Stimulated activated CD8-positive, alpha-beta memory T cell treated with anti-CD3 and anti-CD28 coated beads, Interleukin-2, amount 100 ng/mL, for 1 hour (primary cell): ENCODE data around the gene FOXP4.

ENCODE experiments used
- DNase-seq, 2 donors: peaks; one replicate each; pipeline ENCODE4 v3.0.0-alpha.2; 2020; ENCODE audit warnings: low read depth in 2 of 2

The FOXP4 gene

DNA sequence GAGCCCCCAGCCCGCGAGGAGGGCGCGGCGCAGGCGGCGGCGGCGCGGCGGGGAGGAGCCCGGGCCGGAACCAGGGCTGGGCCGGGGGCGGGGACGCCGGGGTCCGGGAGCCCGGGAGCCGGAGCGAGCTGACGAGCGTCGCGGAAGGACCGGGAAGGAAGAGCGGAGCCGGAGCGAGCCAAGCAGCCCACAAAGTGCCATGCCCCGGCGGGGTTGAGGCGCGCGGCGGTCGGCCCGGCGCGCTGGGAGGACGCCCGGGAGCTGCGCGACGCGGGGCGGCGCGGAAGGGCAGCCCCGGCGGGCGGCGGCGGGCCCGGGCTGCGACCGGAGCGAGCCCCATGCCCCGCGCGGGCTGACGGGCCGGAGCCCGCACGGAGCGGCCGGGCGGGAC, 289 bp downstream of the FOXP4 start:
- DNase-seq = no peak

DNA sequence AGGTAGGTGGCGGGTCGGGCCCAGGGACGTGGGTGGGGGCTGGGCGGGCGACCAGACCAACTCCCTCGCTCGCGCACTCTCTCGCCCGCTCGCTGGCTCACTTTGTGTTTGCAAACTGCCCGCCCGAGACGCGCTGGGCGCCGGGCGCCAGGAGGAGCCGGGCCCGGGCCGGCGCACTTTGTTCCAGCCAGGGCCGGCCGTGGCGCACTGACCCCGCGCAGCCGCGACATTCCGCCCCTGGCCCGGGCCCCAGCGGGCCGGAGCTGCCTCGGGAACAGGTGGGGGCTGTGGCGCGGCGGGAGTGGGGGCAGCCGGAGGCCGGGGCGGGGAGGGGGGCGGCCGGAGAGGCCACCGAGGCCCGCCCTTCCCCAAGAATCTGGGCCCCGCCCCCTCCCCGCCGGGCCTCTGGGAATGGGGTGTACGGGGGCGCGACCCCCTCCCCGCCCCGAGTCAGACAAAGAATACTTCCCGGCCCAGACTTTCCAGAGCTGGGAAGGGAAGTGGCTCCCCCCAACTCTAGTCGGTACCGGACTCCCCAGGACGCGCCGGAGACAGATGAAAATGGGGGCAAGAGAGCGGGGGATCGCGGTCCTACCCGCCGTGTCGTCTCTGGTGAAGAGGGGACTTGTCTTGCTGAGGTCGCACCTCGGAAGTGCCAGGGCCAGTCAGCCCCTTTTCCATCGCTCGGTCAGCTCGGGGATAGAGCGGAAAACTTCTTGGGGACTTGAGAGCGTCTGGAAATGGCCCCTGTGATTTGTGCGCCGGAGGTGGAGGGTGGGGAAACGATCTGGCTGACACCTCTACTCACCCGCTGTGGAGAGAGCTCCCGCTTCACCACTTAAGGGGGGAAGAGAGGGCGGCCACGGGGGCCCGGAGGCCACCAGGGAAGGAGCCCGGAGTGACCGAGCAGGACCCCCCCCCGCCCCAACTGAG, 951 bp downstream of the FOXP4 start:
- DNase-seq = no peak

DNA sequence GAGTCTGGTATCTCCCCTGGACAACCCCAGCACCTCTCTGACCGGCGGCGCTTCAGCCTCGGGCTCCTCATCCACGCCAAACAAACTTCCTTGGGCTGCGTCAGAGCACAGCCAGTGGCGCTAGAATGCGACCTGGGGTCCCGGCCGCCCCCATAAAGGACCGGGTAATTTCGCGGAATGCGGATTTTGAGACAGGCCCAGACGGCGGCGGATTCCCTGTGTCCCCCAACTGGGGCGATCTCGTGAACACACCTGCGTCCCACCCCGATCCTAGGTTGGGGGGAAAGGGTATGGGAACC, 1.6 kb downstream of the FOXP4 start:
- DNase-seq = no peak

DNA sequence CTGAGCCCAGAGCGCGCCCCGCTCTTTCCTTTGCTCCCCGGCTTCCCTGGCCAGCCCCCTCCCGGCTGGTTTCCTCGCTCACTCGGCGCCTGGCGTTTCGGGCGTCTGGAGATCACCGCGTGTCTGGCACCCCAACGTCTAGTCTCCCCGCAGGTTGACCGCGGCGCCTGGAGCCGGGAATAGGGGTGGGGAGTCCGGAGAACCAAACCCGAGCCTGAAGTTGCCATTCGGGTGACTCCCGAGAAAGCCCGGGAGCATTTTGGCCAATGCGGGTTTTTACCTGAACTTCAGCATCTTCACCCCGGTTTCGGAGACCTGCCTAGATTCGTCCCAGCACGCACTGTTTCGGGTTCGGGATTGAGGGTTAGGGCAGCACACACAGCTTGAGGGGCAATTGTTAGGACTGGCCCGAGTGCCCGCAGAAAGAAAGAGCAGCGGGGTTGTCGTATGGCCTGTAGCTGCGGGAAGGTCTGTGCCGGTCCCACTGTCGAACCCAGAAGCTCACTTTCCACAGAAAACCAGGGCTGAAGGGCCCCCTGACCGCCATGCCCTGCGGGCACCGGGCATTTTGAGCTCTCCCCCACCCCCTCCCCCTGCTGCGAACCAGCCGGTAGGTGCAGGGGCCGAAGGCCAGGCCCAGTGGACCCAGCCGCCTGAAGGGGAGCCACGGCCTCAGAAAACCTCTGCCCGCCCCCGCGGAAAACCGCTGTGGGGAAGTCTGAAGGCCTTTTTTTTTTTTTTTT, 2.1 kb downstream of the FOXP4 start:
- DNase-seq = peak in 1 of 2 donors; percentile 29

DNA sequence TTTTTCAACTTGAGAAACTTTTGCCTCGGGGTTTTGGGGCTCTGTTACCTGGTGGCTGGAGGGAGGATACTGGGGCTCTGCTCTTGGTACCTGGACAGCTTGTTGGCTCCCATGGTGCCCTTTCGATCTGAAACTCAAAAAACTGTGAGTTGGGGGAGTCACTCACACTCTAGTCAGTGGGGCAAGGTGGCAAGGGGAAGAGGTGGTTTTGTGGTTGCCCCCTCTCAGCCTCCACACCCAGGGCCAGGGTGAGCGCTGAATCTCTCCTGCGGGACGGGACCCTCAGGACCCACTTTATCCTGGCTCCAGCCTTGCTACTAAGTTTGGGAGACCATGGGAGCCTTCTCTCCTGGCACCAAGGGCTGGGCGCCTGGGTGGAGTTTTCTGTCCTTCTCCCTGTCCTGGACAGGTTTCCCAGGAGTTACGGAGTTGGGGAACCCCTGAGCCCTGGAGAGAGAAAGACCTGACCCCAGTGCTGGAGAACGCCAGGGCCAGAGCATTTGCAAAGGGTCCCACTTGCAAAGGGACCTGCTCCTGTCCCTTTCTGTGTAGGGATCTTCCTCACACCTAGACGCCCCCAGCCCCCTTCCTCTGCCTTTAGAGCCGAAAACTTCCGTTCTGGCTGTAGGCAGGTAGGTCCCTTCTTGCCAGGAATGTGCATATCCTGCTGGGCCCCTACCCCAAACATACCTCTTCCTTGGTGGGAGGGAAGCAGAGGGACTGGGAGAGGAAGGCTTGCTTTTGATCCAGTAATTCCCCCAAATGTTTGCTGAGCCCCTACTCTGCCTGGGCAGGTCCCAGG, 2.9 kb downstream of the FOXP4 start:
- DNase-seq = no peak

DNA sequence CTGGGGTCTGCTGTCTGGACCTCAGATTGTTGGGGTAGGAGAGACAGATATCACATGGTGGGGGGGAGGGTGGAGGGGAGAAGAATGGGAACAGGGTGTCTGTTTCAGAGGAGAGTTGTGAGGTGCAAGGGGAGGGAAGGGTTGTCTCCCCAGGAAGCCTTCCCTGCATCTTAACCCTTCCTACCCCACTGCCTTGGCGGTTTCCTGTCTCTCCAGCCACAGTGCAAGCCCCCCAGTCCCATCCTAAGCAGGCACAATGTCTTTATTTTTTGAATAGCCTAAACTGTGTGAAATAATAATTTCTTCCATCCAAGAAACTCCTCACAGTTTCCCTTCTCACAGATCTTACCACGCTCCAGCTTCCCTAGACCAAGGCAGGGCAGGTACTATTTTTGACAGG, 3.5 kb downstream of the FOXP4 start:
- no peak for DNase-seq

DNA sequence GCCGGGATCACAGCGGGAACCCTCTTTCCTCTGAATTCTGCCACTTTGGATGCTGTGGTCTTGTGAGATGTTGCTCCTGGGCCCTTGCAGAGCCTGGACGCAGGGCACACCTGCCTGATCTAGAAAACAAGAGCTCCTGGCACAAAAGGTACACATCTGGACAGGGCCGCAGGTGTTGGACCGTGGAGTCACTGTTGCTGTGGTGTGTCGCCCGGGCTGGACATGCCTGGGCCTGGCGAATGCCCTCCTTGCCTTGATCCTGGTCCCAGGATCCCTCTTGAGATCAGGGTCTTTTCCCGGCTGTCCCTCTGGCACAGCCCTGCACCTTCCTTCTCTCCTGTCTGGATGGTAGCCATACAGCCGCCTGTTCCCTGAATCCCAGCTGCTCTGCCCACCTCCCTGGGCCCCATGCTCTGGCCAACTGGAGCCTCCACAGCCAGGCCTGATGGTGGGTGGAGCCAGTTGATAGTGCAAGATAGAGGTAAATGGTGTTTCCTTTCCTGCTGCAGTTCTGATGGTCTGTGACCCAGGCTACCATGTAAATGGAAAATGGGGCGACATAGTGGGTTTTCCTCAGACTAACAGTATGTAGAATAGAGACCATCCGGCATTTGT, 5.0 kb downstream of the FOXP4 start:
- no peak for DNase-seq

DNA sequence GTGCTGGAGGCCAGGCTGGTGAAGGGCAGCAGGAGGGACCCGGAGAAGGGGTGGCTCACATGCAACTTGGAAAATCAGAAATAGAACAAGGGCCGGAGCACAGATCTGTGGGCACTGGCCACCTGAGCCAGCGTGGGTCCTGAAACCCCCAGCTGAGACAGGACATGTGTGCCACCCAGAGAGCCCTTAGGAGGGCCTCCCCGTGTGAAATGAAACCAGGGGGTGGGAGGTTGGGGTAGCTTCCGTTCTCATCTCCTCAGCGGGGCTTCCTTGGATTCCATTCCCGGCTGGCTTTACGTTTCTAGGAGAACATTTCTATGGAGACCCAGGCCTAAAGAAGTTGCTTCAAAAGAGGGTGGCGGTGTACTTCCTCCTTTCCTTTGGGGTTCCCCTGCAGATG, 5.7 kb downstream of the FOXP4 start:
- DNase-seq = no peak

DNA sequence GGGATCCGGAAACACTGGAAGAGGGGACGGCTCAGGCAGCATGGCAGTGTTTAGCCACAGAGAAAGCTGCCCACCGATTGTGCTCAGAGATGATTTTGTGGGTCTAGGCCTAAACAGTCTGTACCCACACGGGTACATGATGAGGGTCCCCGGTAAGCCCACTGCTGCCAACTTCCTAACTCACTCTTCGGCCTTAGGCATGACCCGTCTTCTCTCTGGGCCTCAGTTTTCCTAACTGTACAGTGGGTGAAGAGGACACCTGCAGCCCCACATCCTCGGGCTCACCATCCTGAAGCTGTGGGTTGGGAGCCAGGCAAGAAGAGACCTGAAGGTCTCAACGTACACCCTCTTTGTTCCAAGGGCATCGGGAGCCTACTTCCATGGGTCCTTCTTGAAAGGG, 6.5 kb downstream of the FOXP4 start:
- DNase-seq = no peak

DNA sequence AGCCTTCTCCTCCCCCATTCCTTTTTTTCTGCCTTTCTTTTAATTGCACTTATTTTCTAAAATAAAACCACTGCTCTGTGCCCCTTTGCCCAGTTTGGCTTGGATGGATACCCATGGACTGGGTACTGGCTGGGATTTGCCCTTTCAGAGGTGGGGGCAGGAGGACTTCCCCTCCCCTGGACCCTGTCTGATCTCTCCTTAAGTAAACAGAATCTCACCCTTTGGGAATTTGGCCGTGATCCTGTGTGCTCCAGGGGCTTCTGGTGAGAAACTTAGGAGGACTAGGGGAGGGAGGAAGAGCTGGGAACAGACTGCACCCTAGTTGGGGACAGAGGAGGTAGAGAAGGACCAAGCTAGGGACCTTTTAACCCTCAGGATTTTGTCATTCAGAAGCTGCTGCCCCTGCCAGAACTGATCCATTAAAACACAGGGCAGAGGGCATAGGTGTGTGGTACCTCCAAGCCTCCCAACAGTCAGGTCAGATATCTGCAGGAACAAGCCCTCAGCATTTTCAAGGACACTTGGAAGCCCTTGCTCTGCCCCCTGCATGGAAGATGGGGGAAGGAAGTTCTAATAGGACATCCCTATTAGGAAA, 7.3 kb downstream of the FOXP4 start:
- no peak for DNase-seq

DNA sequence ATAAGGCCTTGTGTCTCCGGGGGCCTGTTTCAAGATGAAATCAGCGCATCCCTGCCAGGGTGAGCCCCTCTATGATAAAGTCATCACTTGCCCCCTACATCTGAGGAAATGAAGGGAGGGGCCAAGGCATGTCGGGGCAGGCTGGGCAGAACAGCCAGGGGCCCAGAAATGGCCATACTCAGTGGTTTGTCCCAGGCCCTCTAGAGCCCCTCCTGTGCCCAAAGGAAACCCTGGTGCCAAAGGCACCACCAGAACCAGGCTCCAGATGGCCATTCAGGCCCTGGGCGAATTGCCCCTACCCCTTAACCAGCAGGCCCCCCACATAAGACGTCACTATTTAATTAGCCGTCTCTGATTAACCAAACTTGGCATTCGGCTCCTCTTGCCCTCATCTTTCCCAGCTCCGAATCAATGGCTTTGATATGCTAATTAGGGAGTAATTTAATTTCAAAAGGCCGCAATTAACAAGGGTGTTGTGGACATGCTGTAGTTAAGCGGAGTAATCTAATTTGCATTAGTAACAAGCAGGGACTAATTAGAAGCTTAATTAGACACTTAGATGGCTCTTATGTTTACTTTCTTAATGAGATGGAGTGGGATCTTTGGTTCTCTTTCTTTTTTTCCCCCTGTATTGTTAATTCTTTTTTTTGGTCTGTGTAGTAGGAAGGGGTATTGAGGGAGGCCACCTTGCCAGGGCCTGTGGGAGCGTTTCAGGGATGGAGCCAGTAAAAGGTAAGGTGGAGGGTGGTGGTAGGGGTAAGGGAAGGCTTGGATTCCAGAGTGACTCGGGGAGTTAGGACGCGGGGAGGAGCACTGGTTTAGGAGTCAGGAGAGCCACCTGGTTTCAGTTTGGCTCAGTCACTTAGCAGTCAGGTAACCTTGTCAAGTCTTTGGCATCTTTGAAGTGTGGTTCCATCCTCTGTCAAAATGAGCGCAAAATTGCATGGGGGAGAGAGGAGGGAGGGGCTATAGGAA, 9.4 kb downstream of the FOXP4 start:
- DNase-seq = no peak

DNA sequence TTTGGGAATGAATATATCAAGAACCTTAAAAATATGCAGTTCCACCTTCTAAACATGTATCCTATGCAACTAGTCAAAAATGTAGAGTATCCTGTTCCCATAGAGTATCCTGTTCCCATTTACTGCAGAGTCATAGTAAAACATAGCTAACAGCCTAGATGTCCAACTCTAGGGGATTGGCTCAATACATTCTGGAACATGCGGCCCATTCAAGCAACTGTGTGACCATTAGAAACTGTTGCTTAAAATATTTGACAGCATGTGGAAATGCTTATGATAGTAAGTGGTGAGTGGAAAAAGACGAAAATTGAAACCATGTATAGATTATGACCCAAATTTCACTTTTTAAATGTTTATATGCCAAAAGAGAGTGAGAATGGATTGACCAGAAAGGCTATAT, 11.2 kb downstream of the FOXP4 start:
- no peak for DNase-seq

DNA sequence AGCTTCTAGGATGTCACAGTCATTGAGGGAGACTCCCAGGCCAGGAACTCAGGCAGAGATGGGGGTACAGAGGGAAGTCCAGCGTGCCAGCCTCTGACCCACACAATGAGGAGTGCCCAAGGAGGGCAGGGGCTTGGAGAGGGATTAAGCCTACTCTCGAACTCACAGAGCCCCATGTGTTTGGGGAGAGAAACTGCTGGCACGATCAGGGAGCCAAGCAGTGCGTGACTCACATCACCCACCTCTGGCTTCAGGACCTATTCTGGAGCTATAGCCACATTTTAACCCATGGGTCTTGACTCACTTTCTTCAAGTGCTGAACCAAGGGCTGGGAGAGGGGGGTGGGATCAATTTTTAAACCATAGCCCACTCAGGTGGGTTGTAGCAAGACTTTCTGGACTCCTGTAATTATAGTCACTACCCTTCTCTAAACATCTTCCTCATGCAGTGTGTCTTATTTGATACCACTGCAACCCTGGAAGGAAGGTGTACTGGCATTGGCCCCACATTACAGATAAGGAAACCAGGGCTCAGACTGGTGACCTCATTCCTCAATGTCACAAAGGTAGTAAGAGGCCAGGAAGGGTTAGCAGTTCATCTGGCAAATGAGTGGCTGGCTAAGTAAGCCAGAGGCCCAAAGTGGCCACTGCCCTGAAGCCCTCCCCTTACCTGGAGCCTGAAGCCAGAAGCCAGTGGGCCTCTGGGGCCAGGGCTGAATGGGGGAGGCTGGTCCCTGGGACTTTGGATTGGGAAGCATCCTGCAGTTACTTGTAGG, 12.0 kb downstream of the FOXP4 start:
- no peak for DNase-seq

DNA sequence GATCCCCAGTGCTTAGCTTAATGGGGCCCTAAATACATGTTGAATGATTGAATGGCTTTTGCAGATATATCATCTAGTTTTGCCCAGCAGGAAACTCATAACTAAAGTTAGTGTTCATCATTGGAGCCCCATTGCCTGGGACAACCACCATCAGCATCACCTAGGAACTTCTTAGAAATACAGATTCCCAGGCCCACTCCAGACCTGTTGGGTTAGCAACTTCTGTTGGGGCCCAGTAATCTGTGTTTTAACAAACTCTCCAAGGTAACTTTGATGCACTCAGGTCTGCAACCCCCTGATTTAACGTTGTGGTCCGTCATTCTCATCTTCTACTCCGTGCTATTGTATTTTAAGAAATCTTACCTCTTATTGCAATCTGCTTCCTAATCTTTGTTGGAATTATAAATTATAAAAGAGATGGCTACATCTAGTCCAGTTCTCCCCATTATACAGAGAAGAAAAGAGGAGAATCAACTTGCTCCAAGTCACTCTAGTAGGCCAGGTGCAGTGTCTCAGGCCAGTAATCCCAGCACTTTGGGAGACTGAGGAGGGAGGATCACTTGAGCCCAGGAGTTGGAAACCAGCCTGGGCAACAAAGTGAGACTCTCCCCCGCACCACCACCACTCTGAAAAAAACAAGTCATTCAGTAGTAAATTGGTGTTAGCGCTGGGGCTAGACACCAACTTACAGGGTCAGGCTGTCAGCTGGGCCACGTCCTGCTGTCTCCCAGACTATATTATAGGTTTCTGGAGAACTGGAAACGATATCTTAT, 13.7 kb downstream of the FOXP4 start:
- no peak for DNase-seq

DNA sequence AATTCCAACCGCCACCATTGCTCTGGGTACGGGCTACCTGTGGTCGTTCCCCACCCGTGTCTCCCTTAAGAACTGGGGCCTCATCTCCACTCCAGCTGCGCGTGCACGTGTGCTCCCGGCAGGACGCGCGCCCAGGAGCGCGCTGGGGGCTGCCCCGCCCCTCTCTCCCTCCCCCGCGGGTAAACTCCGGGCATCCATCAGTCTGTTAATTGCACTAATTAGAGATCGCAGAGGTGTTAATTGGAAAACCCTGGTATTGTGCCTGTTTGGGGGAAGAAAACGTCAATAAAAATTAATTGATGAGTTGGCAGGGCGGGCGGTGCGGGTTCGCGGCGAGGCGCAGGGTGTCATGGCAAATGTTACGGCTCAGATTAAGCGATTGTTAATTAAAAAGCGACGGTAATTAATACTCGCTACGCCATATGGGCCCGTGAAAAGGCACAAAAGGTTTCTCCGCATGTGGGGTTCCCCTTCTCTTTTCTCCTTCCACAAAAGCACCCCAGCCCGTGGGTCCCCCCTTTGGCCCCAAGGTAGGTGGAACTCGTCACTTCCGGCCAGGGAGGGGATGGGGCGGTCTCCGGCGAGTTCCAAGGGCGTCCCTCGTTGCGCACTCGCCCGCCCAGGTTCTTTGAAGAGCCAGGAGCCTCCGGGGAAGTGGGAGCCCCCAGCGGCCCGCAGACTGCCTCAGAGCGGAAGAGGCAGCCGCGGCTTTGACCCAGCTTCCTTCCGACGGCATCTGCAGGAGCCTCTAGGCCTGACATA, 14.4 kb downstream of the FOXP4 start:
- peak; percentile 68 to 75 for DNase-seq

DNA sequence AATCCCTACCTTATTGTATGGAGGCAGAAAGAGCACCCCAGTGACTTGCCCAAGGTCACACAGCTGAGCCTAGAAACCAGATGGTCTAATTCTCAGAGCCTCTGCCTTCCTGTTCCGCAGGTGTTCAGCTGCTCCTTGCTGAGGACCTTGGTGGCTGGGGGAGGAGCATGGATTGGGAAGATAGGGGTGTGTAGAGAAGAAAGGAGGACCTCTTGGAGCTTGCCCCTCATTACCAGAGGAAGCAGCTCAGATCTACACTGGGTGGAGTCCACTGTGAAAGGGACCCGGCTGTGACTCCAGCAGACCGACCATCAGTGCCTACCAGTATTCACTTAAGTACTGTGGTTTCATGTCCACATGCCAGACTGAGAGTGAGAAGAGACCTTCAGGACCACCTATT, 15.2 kb downstream of the FOXP4 start:
- DNase-seq = no peak

DNA sequence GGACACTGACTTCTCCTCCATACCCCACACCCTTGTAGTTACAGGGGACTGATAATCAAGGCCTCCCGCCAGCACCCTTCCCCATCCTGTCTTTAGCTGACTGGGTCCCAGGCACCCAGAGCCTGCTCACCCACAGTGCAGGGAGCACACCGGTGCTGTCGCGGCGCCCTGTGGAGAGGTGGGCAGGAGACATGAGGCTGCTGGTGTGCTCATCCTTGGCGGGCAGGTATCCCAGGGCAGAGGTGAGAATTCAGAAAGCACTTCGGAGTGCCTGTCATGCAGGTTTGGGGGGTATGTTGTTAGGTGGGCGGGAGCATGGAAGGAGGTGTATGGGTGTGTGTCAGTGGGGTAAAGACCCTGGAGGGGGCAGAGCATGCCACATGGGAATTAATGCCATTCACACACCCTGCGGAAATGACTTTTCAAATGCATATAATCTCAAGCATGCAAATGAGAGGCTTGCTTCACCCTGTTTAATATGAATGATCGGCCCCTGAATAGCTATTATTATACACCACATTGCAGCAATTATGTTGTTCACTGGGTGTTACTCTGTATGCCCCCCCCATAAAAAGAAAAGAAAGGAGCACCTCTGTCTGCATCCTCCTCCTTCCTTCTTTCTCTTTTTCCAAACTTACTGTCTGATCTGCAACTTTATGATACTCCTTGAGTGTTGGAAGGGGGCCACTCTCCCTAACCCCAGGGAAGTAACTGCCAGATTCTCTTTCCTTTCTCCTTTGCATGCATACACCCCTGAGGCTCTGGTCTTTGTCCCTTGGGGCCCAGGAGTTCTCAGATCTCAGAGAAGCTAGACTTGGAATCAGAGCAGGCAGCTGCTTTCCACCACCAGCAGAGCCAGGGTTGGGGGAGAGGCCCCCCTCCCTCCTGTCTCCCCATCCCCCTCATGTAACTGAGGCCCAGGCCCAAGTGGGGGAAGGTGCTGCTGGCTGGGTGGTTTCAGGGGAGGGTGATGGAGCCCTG, 16.0 kb downstream of the FOXP4 start:
- DNase-seq = no peak
